Panc1 (cell line): Measurements from ENCODE around the gene RFT1. TPM values are rescaled to one million over a fixed set of nuclear protein-coding genes. Genes with fewer than 3 reads are reported as not detected.

ENCODE experiments used
- ATAC-seq: fragments of 200-7000 bp; cut with Tn5 transposase; 2 replicates; pipeline ENCODE4 v1.9.1; 2020; ENCODE audit warnings: mild to moderate bottlenecking, moderate library complexity
- BruUV-seq: library from RNA; stranded (reverse); fragments of 400-500 nt; replicated peaks from 2 replicates; lab custom pipeline; 2021; lab: Mats Ljungman, UMichigan
- CTCF ChIA-PET: fragments of 300-600 bp; sonication (Branson Sonifier 250); formaldehyde crosslinking; loops from one replicate; lab custom pipeline; 2022; ENCODE audit warnings: antibody characterized with exemption; lab: Charles Lee
- POLR2A ChIA-PET: fragments of 300-600 bp; sonication (Branson Sonifier 250); formaldehyde crosslinking; loops from one replicate; lab custom pipeline; 2022; ENCODE audit warnings: antibody characterized with exemption; lab: Charles Lee
- DNase-seq: peaks from one replicate; pipeline ENCODE4 v3.0.0-alpha.2; 2010; ENCODE audit warnings: low read depth, low spot score
- H3K27ac ChIP-seq: 2 replicates; pipeline ENCODE4 v1.5.1; 2011; ENCODE audit warnings: mild to moderate bottlenecking, low read length, inconsistent platforms
- H3K27me3 ChIP-seq: fragments of 200-500 bp; sonication (Bioruptor generic); 2 replicates; pipeline ENCODE4 v1.6.0; 2014; ENCODE audit warnings: low read length, inconsistent platforms; ENCODE audit not compliant: control insufficient read depth, insufficient read depth
- H3K36me3 ChIP-seq: fragments of 200-500 bp; sonication (Bioruptor generic); 2 replicates; pipeline ENCODE4 v1.5.1; 2014; ENCODE audit warnings: inconsistent platforms, mild to moderate bottlenecking, low read length, moderate library complexity; ENCODE audit not compliant: control insufficient read depth, insufficient read depth
- H3K4me1 ChIP-seq: 2 replicates; pipeline ENCODE4 v1.5.1; 2011; ENCODE audit warnings: inconsistent platforms, mild to moderate bottlenecking, low read length, moderate library complexity; ENCODE audit not compliant: control insufficient read depth, insufficient read depth
- H3K4me3 ChIP-seq, 2 experiments: 2 replicates each; pipeline ENCODE4 v1.5.1; 2011 to 2012; ENCODE audit warnings: low read depth in 2 of 2, low read length in 2 of 2, mild to moderate bottlenecking in 2 of 2, inconsistent platforms in 1 of 2, moderate library complexity in 1 of 2
- H3K9me3 ChIP-seq: fragments of 200-500 bp; sonication (Bioruptor generic); 2 replicates; pipeline ENCODE4 v1.5.1; 2014; ENCODE audit warnings: low read depth, mild to moderate bottlenecking, inconsistent platforms, low read length, moderate library complexity; ENCODE audit not compliant: control insufficient read depth, insufficient read depth
- CTCF ChIP-seq: fragments of 450-650 bp; IDR thresholded peaks from 2 replicates; pipeline ENCODE4 v1.5.1; 2017; ENCODE audit warnings: mild to moderate bottlenecking
- POLR2AphosphoS5 ChIP-seq: IDR thresholded peaks from 2 replicates; pipeline ENCODE4 v1.6.1; 2012; ENCODE audit warnings: mild to moderate bottlenecking, low read depth, low read length, moderate library complexity
- REST ChIP-seq, 2 experiments: IDR thresholded peaks; 2 replicates each; pipeline ENCODE4 v1.6.1; 2011 to 2012; ENCODE audit warnings: low read depth in 2 of 2, control low read depth in 1 of 2, low read length in 1 of 2, mild to moderate bottlenecking in 1 of 2, moderate library complexity in 1 of 2; ENCODE audit not compliant: insufficient read depth in 1 of 2
- SIN3A ChIP-seq: IDR thresholded peaks from 2 replicates; pipeline ENCODE4 v1.6.1; 2012; ENCODE audit warnings: low read depth, mild to moderate bottlenecking, low read length, moderate library complexity, borderline replicate concordance; ENCODE audit not compliant: insufficient read depth
- TCF7L2 ChIP-seq: IDR thresholded peaks from 2 replicates; pipeline ENCODE4 v1.6.1; 2011; ENCODE audit warnings: mild to moderate bottlenecking, low read depth, low read length, inconsistent platforms
- in situ Hi-C: cut with HindIII; loops from 2 replicates; pipeline ENCODE4 v1.10.0; 2016; ENCODE audit warnings: low sequenced_read_pairs, low pct_unique_long_range_greater_than_20kb
- intact Hi-C: fragments of 100-400 bp; cut with micrococcal nuclease; formaldehyde crosslinking; loops from one replicate; pipeline ENCODE4 v1.10.0; 2022; ENCODE audit not compliant: unreplicated experiment
- total RNA-seq: library from RNA; stranded (reverse); gene quantifications from one replicate; pipeline ENCODE4 v1.2.1, GENCODE V29; 2021; ENCODE audit not compliant: unreplicated experiment

Gene RFT1
- total RNA-seq, 1 experiment from 2014 or later: 21.0 TPM

DNA sequence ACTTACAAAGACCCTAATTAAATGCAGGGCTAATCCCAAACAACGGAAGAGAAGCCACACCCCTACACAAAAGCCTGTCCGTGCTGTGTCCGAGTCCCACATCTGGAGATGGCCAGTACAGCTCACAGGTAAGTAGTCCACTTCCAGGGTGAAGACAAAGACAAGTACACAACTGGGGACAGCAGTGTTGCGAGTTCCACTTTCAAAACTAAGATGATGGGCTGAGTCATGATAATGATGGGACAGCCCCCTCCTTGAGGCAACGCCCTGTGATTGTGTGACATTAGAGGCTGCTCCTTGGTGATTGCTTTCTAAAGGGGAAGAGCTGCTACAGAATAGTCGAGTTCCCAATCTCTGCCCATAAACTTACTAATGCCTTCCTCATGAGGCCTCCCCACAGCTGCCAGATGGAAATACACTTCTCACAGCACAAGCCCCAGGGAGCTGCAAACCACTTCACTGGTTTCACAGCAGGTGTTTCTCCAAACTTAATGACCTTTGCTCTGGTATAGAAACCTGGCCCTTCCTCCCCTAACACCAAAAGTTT is 27.6 kb downstream of the RFT1 start:
- no peak overlapping the region for H3K27ac ChIP-seq
- intact Hi-C loops: no loop called here
- ChIA-PET POLR2A (no interaction called here), CTCF (no interaction called here)
- no peak for ATAC-seq
- no peak for DNase-seq
- BruUV-seq: no TSS peak
- no peaks in the 10 kb centered on the region for H3K9me3 ChIP-seq
- no peaks in the 10 kb centered on the region; the same call in 1 of the 2 replicates for H3K36me3 ChIP-seq
- H3K27me3 ChIP-seq: no peaks in the 10 kb centered on the region
- TF ChIP-seq SIN3A (no peak), CTCF (no peak)
- no peak overlapping the region for H3K4me3 ChIP-seq
- in situ Hi-C loops: no loop called here
- no peaks in the 10 kb centered on the region for H3K4me1 ChIP-seq

DNA sequence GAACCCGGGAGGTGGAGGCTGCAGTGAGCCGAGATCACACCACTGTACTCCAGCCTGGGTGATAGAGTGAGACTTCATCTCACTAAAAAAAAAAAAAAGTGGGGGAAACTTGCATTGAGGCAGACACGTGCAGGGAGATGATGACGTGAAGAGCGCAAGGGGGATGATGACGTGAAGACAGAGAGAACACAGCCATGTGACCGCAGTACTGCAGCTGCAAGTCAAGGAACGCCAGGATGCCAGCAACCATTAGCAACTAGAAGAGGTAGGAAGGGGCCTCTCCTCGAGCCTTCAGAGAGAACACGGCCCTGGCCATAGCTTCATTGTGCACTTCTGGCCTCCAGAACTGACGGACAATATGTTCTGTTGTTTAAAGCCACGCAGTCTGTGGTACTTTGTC is 28.3 kb downstream of the RFT1 start:
- Histone ChIP-seq H3K27me3 (no peaks in the 10 kb centered on the region), H3K9me3 (no peaks in the 10 kb centered on the region), H3K4me1 (no peaks in the 10 kb centered on the region), H3K27ac (no peak overlapping the region), H3K4me3 (no peak overlapping the region), H3K36me3 (no peaks in the 10 kb centered on the region; the same call in 1 of the 2 replicates)
- BruUV-seq: no TSS peak
- TF ChIP-seq POLR2AphosphoS5: no peak
- TF ChIP-seq TCF7L2: no peak
- no peak for TF ChIP-seq REST (IDR thresholded peaks at IDR 0.05; ENCODE audit: insufficient read depth in 1 of 2, low read depth in 2 of 2, low read length in 1 of 2)
- TF ChIP-seq SIN3A: no peak
- TF ChIP-seq CTCF: no peak
- intact Hi-C loops: no loop called here
- in situ Hi-C loops: no loop called here
- ChIA-PET POLR2A (no interaction called here), CTCF (no interaction called here)
- DNase-seq: no peak
- ATAC-seq: no peak
